Tibial nerve (tissue), 4 donors: Measurements from ENCODE around the gene MICALL2. TPM values are rescaled to one million over a fixed set of nuclear protein-coding genes. Genes with fewer than 3 reads are reported as not detected.

Experiments
- DNase-seq, 2 donors: peaks; one replicate each; pipeline ENCODE4 v3.0.0-alpha.2; 2019; ENCODE audit warnings: low spot score in 2 of 2
- H3K27ac ChIP-seq, 4 donors: fragments of 200-600 bp; sonication (generic) in 3 of 4; one replicate each; pipeline ENCODE4 v1.5.1; 2017 to 2019; ENCODE audit warnings: mild to moderate bottlenecking in 1 of 4
- H3K27me3 ChIP-seq, 2 donors: fragments of 200-600 bp; sonication (generic) in 1 of 2; one replicate each; pipeline versions ENCODE4 v1.5.1 to v1.6.0; 2017 to 2019
- H3K36me3 ChIP-seq, 3 donors: fragments of 200-600 bp; sonication (generic); one replicate each; pipeline ENCODE4 v1.5.1; 2018 to 2019
- H3K4me1 ChIP-seq, 4 donors: fragments of 200-600 bp; sonication (generic) in 3 of 4; one replicate each; pipeline ENCODE4 v1.5.1; 2017 to 2019
- H3K4me3 ChIP-seq, 4 donors: fragments of 200-600 bp; sonication (generic) in 3 of 4; one replicate each; pipeline ENCODE4 v1.5.1; 2017 to 2019; ENCODE audit warnings: mild to moderate bottlenecking in 1 of 4, moderate library complexity in 1 of 4
- H3K9me3 ChIP-seq, 4 donors: fragments of 200-600 bp; sonication (generic) in 3 of 4; one replicate each; pipeline ENCODE4 v1.5.1; 2017 to 2019
- EP300 ChIP-seq, 2 donors: sonication (generic); formaldehyde crosslinking; IDR thresholded peaks; one replicate each; pipeline ENCODE4 v1.6.1; 2017; ENCODE audit warnings: antibody characterized with exemption in 2 of 2, mild to moderate bottlenecking in 1 of 2
- POLR2A ChIP-seq, 2 donors: fragments of 450-650 bp; IDR thresholded peaks; one replicate each; pipeline ENCODE4 v1.6.1; 2017; ENCODE audit warnings: antibody characterized with exemption in 2 of 2, mild to moderate bottlenecking in 2 of 2, moderate library complexity in 2 of 2
- WGBS, 2 donors: methylation state at CpG; one replicate each; pipeline ENCODE4 v1.1.5; 2018; 5-methylcytosine and 5-hydroxymethylcytosine counted together
- total RNA-seq, 4 donors: library from RNA; depleted of rRNA; stranded (reverse); fragments of >200 nt; gene quantifications; one replicate each; pipeline ENCODE4 v1.1.0, GENCODE V29; 2016
- TF ChIP-seq, protein P1 (sequence below), 5 experiments: fragments of 200-600 bp in 3 of 5; fragments of 450-650 bp in 2 of 5; sonication (generic) in 3 of 5; IDR thresholded peaks; one replicate each; pipeline ENCODE4 v1.5.1; 2016 to 2019; ENCODE audit warnings: antibody characterized with exemption in 5 of 5, mild to moderate bottlenecking in 3 of 5, moderate library complexity in 2 of 5

MICALL2 gene
- total RNA-seq, 4 donors from 2014 or later, result 67.6 to 153 (median 104) TPM

DNA sequence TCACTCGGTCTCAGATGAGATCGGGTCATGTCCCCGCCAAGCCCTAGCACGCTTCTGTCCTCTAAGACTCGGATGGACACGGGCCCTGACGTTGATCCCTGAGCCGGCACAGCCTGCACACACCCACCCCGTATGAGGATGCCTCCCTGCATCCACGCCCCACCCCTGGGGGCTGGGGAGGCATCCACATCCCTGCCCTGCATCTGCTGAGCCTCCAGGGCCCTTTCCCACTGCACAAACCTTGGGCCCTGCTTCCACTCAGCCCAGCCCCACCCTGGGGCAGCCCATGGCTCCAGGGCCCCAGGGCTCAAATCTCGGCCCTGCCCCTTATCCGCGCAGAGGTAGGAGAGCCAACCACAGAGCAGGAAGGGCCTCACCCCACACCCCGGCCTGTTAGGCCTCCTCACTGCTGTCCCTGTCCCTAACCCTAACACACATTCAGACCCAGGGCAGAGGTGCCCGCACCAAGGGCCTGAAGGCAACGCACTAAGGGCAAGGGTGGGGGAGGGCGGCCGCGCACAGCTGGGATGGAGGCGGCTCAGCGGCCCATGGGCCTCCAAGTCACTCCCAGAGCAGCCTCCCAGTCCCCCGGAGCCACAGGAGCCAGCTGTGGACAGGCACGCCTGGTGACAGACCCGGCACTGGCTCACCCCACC is 9.5 kb upstream of the MICALL2 start:
- H3K27me3 ChIP-seq, result no peaks in the 10 kb centered on the region
- peaks cover 0 to 55% (median 21%) of the 10 kb centered on the region in 3 donors for H3K36me3 ChIP-seq
- H3K4me1 ChIP-seq, result peaks cover 0 to 41% (median 22%) of the 10 kb centered on the region in 4 donors
- 80 to 81% methylated on average over 13 to 15 of the region's 24 CpGs for WGBS, 2 donors
- H3K4me3 ChIP-seq, result no peak overlapping the region
- peak overlapping the region in 2 of 4 donors; percentile 4 to 94 for H3K27ac ChIP-seq
- TF ChIP-seq EP300 (IDR thresholded peaks at IDR 0.05), result no peak
- TF ChIP-seq POLR2A (IDR thresholded peaks at IDR 0.05), result no peak
- TF ChIP-seq, protein P1, sequence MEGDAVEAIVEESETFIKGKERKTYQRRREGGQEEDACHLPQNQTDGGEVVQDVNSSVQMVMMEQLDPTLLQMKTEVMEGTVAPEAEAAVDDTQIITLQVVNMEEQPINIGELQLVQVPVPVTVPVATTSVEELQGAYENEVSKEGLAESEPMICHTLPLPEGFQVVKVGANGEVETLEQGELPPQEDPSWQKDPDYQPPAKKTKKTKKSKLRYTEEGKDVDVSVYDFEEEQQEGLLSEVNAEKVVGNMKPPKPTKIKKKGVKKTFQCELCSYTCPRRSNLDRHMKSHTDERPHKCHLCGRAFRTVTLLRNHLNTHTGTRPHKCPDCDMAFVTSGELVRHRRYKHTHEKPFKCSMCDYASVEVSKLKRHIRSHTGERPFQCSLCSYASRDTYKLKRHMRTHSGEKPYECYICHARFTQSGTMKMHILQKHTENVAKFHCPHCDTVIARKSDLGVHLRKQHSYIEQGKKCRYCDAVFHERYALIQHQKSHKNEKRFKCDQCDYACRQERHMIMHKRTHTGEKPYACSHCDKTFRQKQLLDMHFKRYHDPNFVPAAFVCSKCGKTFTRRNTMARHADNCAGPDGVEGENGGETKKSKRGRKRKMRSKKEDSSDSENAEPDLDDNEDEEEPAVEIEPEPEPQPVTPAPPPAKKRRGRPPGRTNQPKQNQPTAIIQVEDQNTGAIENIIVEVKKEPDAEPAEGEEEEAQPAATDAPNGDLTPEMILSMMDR (IDR thresholded peaks at IDR 0.05), result no peak
- no peaks in the 10 kb centered on the region for H3K9me3 ChIP-seq
- DNase-seq, result no peak

DNA sequence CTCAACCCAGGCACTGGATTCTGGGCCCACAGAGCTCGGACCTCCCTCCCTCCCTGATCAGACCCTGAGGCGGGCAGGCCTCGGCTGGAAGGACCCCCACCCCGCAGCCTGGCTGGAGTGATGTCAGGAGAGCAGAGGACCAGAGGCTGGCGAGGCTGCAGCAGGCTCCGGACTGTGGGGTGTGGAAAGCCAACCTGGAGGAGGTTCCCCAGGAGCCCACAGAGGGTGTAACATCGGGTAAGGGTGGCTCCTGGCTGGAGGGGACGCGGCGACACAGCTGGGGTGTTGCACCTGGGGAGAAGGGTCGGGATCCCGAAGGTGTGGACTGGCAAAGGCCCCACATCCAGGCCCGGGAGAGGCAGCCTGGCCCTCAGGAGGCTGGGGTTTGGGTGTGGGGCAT is 8.9 kb upstream of the MICALL2 start:
- H3K9me3 ChIP-seq, result no peaks in the 10 kb centered on the region
- peaks cover 0 to 50% (median 18%) of the 10 kb centered on the region in 3 donors for H3K36me3 ChIP-seq
- no peaks in the 10 kb centered on the region for H3K27me3 ChIP-seq
- H3K27ac ChIP-seq, result peak overlapping the region in 2 of 4 donors; percentile 60 to 94
- H3K4me3 ChIP-seq, result no peak overlapping the region
- peaks cover 0 to 44% (median 26%) of the 10 kb centered on the region in 4 donors for H3K4me1 ChIP-seq
- TF ChIP-seq EP300 (IDR thresholded peaks at IDR 0.05) (no peak), POLR2A (IDR thresholded peaks at IDR 0.05) (no peak)
- TF ChIP-seq, protein P1 (IDR thresholded peaks at IDR 0.05), result no peak
- 90 to 95% methylated on average over 10 to 12 of the region's 13 CpGs for WGBS, 2 donors
- DNase-seq, result no peak

DNA sequence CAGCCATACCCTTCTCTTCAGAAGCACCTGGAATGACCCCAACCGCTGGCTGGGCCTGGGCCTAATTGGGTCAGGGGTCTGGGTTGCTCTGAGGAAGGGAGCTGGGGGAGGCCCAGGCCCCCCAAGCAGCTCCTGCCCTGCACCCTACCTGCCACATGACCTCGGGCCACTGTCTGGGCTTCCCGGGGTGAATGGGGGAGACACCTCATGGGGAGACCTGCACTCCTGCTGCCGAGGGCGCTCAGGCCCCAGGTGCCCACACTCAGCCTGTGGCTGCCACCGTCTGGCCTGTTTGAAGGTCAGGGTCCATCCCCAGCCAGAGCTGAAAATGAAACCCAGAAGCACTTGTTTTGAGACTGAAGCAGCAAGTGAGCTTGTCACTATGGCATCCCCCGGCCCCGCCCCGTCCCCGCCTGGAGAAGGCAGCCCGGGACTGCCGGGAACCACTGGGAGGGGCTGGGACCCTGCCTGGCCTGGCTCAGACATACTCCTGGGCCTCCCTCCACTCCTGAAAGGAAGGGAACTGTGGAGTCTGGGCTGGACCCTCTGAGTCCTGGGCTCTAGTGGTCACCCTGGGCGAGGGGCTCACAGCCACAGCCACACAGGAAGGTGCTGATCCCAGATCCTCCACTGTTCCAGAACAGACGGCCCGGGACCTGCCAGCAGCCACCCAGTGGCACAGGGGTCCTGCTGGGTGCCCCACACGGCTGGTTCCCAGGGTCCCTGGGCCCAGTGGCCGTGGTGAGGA is 7.4 kb upstream of the MICALL2 start:
- Histone ChIP-seq H3K36me3 (peaks cover 0 to 35% (median 9%) of the 10 kb centered on the region in 3 donors), H3K27me3 (no peaks in the 10 kb centered on the region), H3K9me3 (no peaks in the 10 kb centered on the region), H3K4me1 (peaks cover 0 to 59% (median 40%) of the 10 kb centered on the region in 4 donors), H3K4me3 (no peak overlapping the region), H3K27ac (peak overlapping the region; percentile 66 to 94 (median 87))
- 6 to 20% methylated on average over 10 to 11 of the region's 17 CpGs for WGBS, 2 donors
- TF ChIP-seq, protein P1 (IDR thresholded peaks at IDR 0.05), result no peak
- peak; percentile 12 to 63 for TF ChIP-seq EP300 (IDR thresholded peaks at IDR 0.05)
- peak in 1 of 2 donors; percentile 19 for TF ChIP-seq POLR2A (IDR thresholded peaks at IDR 0.05)
- DNase-seq, result peak; percentile 54 to 65

DNA sequence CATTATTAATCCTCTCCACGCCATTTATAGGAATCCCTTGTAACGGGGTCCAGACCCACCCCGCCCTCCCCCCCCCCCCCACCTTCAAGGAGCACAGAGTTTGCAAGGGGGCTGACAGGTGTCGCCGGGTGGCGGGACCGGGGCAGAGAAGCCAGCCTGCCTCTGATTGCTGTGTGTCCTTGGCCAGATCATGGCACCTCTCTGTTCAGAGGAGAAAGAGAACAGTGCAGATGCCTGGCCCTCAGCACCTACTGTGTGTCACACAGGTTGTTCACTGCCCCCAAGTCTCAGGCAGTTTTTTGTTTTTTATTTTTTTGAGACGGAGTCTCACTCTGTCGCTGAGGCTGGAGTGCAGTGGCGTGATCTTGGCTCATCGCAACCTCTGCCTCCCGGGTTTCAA is 5.4 kb upstream of the MICALL2 start:
- H3K9me3 ChIP-seq, result no peaks in the 10 kb centered on the region
- H3K36me3 ChIP-seq, result peaks cover 0 to 15% (median 0%) of the 10 kb centered on the region in 3 donors
- no peaks in the 10 kb centered on the region for H3K27me3 ChIP-seq
- TF ChIP-seq EP300 (IDR thresholded peaks at IDR 0.05) (no peak), POLR2A (IDR thresholded peaks at IDR 0.05) (no peak)
- TF ChIP-seq, protein P1 (IDR thresholded peaks at IDR 0.05), result no peak
- H3K27ac ChIP-seq, result no peak overlapping the region
- WGBS, 2 donors, result 83 to 85% methylated on average over 11 to 12 of the region's 12 CpGs
- H3K4me1 ChIP-seq, result peaks cover 0 to 76% (median 59%) of the 10 kb centered on the region in 4 donors
- DNase-seq, result no peak
- no peak overlapping the region for H3K4me3 ChIP-seq
